PC-9 (cell line): ENCODE data around the gene OBSCN. TPM values are rescaled to one million over a fixed set of nuclear protein-coding genes. Genes with fewer than 3 reads are reported as not detected.

Experiments used
- BruUV-seq: library from RNA; stranded (reverse); fragments of 400-500 nt; replicated peaks from 2 replicates; lab custom pipeline; 2021; lab: Mats Ljungman, UMichigan
- CTCF ChIA-PET: fragments of 300-600 bp; sonication (Branson Sonifier 250); formaldehyde crosslinking; loops from one replicate; lab custom pipeline; 2022; ENCODE audit warnings: antibody characterized with exemption; lab: Charles Lee
- POLR2A ChIA-PET: fragments of 300-600 bp; sonication (Branson Sonifier 250); formaldehyde crosslinking; loops from one replicate; lab custom pipeline; 2022; ENCODE audit warnings: antibody characterized with exemption; ENCODE audit not compliant: unreplicated experiment; lab: Charles Lee
- DNase-seq, 2 experiments: peaks; one replicate each; pipeline versions ENCODE4 v3.0.0 to v3.0.0-alpha.2; 2015 to 2022; ENCODE audit warnings: mixed read lengths in 1 of 2
- H2AFZ ChIP-seq: fragments of 200-600 bp; sonication (generic); 2 replicates; pipeline ENCODE4 v1.8.1; 2017; ENCODE audit warnings: antibody characterized with exemption
- H3F3A ChIP-seq: fragments of 200-600 bp; sonication (generic); 2 replicates; pipeline ENCODE4 v1.8.1; 2017; ENCODE audit warnings: antibody characterized with exemption, mild to moderate bottlenecking, low read depth; ENCODE audit not compliant: insufficient read depth
- H3K27ac ChIP-seq: fragments of 200-600 bp; sonication (generic); 2 replicates; pipeline ENCODE4 v1.6.1; 2016; ENCODE audit warnings: mixed run types
- H3K27me3 ChIP-seq: fragments of 200-600 bp; sonication (generic); 2 replicates; pipeline ENCODE4 v1.6.1; 2016; ENCODE audit warnings: low read depth, mixed run types; ENCODE audit not compliant: insufficient read depth
- H3K36me3 ChIP-seq: fragments of 200-600 bp; sonication (generic); 2 replicates; pipeline ENCODE4 v1.6.1; 2016; ENCODE audit warnings: low read depth, mixed run types
- H3K4me1 ChIP-seq: fragments of 200-600 bp; sonication (generic); replicated peaks from 2 replicates; pipeline ENCODE4 v1.6.1; 2016; ENCODE audit warnings: mixed run types; ENCODE audit not compliant: insufficient read depth
- H3K4me2 ChIP-seq: fragments of 200-600 bp; sonication (generic); 2 replicates; pipeline ENCODE4 v1.6.1; 2017; ENCODE audit warnings: mixed run types
- H3K4me3 ChIP-seq: fragments of 200-600 bp; sonication (generic); 2 replicates; pipeline ENCODE4 v1.6.1; 2016; ENCODE audit warnings: mixed run types
- H3K79me2 ChIP-seq: fragments of 200-600 bp; sonication (generic); 2 replicates; pipeline ENCODE4 v1.6.1; 2017; ENCODE audit warnings: low read depth, mixed run types
- H3K9me2 ChIP-seq: fragments of 200-600 bp; sonication (generic); 2 replicates; pipeline ENCODE4 v1.8.1; 2017; ENCODE audit warnings: mild to moderate bottlenecking; ENCODE audit not compliant: insufficient read depth
- H3K9me3 ChIP-seq: fragments of 200-600 bp; sonication (generic); 2 replicates; pipeline ENCODE4 v1.8.1; 2016; ENCODE audit warnings: low read depth; ENCODE audit not compliant: insufficient read depth
- H4K20me1 ChIP-seq: fragments of 200-600 bp; sonication (generic); 2 replicates; pipeline ENCODE4 v1.8.1; 2017; ENCODE audit not compliant: insufficient read depth
- EZH2 ChIP-seq: fragments of 200-600 bp; sonication (generic); IDR thresholded peaks from 2 replicates; pipeline ENCODE4 v1.8.0; 2017; ENCODE audit warnings: antibody characterized with exemption, low read depth
- intact Hi-C: fragments of 100-400 bp; cut with micrococcal nuclease; formaldehyde crosslinking; loops from one replicate; pipeline ENCODE4 v1.10.0; 2022; ENCODE audit not compliant: unreplicated experiment
- total RNA-seq: library from RNA; stranded (reverse); gene quantifications from 2 replicates; pipeline ENCODE4 v1.2.3, GENCODE V29; 2021
- TF ChIP-seq, protein P1 (sequence below): fragments of 200-600 bp; sonication (generic); conservative IDR thresholded peaks from 2 replicates; pipeline ENCODE4 v1.6.1; 2017; ENCODE audit warnings: mixed run types, antibody characterized with exemption, mild to moderate bottlenecking, moderate library complexity

Gene OBSCN
- total RNA-seq, 1 experiment from 2014 or later, result 62.9 TPM

- 0 out of 2 replicates have a peak, but pooled peaks cover 5% of the 10 kb centered on the region for H3K9me3 ChIP-seq
- no peak overlapping the region for H2AFZ ChIP-seq
- BruUV-seq, result no TSS peak
- ChIA-PET POLR2A (no interaction called here), CTCF (no interaction called here)
- TF ChIP-seq, protein P1, sequence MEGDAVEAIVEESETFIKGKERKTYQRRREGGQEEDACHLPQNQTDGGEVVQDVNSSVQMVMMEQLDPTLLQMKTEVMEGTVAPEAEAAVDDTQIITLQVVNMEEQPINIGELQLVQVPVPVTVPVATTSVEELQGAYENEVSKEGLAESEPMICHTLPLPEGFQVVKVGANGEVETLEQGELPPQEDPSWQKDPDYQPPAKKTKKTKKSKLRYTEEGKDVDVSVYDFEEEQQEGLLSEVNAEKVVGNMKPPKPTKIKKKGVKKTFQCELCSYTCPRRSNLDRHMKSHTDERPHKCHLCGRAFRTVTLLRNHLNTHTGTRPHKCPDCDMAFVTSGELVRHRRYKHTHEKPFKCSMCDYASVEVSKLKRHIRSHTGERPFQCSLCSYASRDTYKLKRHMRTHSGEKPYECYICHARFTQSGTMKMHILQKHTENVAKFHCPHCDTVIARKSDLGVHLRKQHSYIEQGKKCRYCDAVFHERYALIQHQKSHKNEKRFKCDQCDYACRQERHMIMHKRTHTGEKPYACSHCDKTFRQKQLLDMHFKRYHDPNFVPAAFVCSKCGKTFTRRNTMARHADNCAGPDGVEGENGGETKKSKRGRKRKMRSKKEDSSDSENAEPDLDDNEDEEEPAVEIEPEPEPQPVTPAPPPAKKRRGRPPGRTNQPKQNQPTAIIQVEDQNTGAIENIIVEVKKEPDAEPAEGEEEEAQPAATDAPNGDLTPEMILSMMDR, result no peak
- TF ChIP-seq EZH2, result no peak
- H4K20me1 ChIP-seq, result no peaks in the 10 kb centered on the region
- no peak overlapping the region for H3K4me3 ChIP-seq
- H3K4me1 ChIP-seq, result no peaks in the 10 kb centered on the region
- H3K36me3 ChIP-seq, result no peaks in the 10 kb centered on the region
- no peaks in the 10 kb centered on the region for H3F3A ChIP-seq
- no peaks in the 10 kb centered on the region for H3K79me2 ChIP-seq
- no peak for DNase-seq
- peaks cover 6% of the 10 kb centered on the region; the same call in 1 of the 2 replicates for H3K27me3 ChIP-seq
- H3K9me2 ChIP-seq, result no peaks in the 10 kb centered on the region
- H3K27ac ChIP-seq, result no peak overlapping the region
- intact Hi-C loops, result no loop called here
- no peak overlapping the region for H3K4me2 ChIP-seq
Observed at GRCh38 chr1:228313536-228314277, 105.9 kb downstream of the OBSCN start.

DNA sequence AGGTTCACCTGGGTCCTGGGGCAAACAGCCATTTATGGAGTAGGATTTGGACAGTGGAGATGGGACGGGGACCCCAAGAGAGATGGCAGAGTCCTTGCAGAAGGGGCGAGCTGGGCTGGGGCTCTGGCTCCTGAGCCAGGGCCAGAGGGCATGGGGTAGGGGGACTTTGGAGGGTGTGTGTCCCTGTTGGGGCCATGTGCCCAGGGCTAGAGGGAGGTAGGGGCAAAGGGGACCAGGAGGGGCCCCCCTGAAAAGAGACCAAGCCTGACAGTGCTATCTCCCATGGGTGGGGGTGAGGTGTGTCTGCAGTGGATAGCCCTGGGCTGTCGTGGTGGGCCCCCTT, 106.4 kb downstream of the OBSCN start:
- H3K36me3 ChIP-seq, result no peaks in the 10 kb centered on the region
- H3K9me3 ChIP-seq, result 0 out of 2 replicates have a peak, but pooled peaks cover 5% of the 10 kb centered on the region
- H3F3A ChIP-seq, result no peaks in the 10 kb centered on the region
- H3K27ac ChIP-seq, result no peak overlapping the region
- intact Hi-C loops, result no loop called here
- no peaks in the 10 kb centered on the region for H3K79me2 ChIP-seq
- peaks cover 2% of the 10 kb centered on the region; the same call in 1 of the 2 replicates for H3K27me3 ChIP-seq
- H3K4me1 ChIP-seq, result no peaks in the 10 kb centered on the region
- no peaks in the 10 kb centered on the region for H4K20me1 ChIP-seq
- H3K4me2 ChIP-seq, result no peak overlapping the region
- no peak for TF ChIP-seq EZH2
- TF ChIP-seq, protein P1, result no peak
- no peak overlapping the region for H3K4me3 ChIP-seq
- no peak for DNase-seq
- no TSS peak for BruUV-seq
- ChIA-PET POLR2A (no interaction called here), CTCF (no interaction called here)
- H2AFZ ChIP-seq, result no peak overlapping the region
- no peaks in the 10 kb centered on the region for H3K9me2 ChIP-seq

- TF ChIP-seq, protein P1, result no peak
- TF ChIP-seq EZH2, result no peak
- no peak overlapping the region for H3K4me2 ChIP-seq
- no peaks in the 10 kb centered on the region for H3K9me2 ChIP-seq
- no TSS peak for BruUV-seq
- H3K9me3 ChIP-seq, result peaks cover 5% of the 10 kb centered on the region; the same call in 1 of the 2 replicates
- no peaks in the 10 kb centered on the region for H3K27me3 ChIP-seq
- no peak overlapping the region for H3K27ac ChIP-seq
- H3K4me1 ChIP-seq, result no peaks in the 10 kb centered on the region
- ChIA-PET CTCF (interaction anchor here (0.6 kb wide), 1 partner anchor 79 kb away, joined by 3 read pairs; no protein-coding TSS in a partner anchor), POLR2A (no interaction called here)
- no peaks in the 10 kb centered on the region for H4K20me1 ChIP-seq
- no peak for DNase-seq
- no peaks in the 10 kb centered on the region for H3K36me3 ChIP-seq
- H3K79me2 ChIP-seq, result no peaks in the 10 kb centered on the region
- intact Hi-C loops, result no loop called here
- H3K4me3 ChIP-seq, result no peak overlapping the region
- no peaks in the 10 kb centered on the region for H3F3A ChIP-seq
- H2AFZ ChIP-seq, result no peak overlapping the region
Observed at GRCh38 chr1:228314658-228315483, 107.0 kb downstream of the OBSCN start.
